Stimulated activated naive B cell treated with anti-CD40 and anti-IgM and Interleukin-4, amounts not matched to agents 10 μg/mL and 1 μg/mL and 100 μg/mL, for 72 hours (primary cell): ENCODE data around the gene INPP5B.

Source experiments
- ATAC-seq, 2 donors: fragments of 150-1000 bp; cut with Tn5 transposase; replicated peaks; 2 replicates each; pipeline ENCODE4 v1.10.0; 2021; ENCODE audit warnings: moderate library complexity in 1 of 2
- DNase-seq: peaks from one replicate; pipeline ENCODE4 v3.0.0; 2021
- H3K27ac Mint-ChIP-seq: one replicate; pipeline ENCODE4 v1.8.0; 2022; ENCODE audit warnings: mild to moderate bottlenecking, mixed read lengths
- H3K27me3 Mint-ChIP-seq, 2 donors: one replicate each; pipeline ENCODE4 v1.8.0; 2022; ENCODE audit warnings: mixed read lengths in 2 of 2
- H3K36me3 Mint-ChIP-seq, 2 donors: one replicate each; pipeline ENCODE4 v1.8.0; 2022; ENCODE audit warnings: mixed read lengths in 2 of 2, mild to moderate bottlenecking in 1 of 2
- H3K4me1 Mint-ChIP-seq, 2 donors: one replicate each; pipeline ENCODE4 v1.8.0; 2022; ENCODE audit warnings: mixed read lengths in 2 of 2, mild to moderate bottlenecking in 1 of 2
- H3K4me3 Mint-ChIP-seq, 2 donors: one replicate each; pipeline ENCODE4 v1.8.0; 2022; ENCODE audit warnings: mild to moderate bottlenecking in 2 of 2, mixed read lengths in 2 of 2, moderate library complexity in 1 of 2
- H3K9me3 Mint-ChIP-seq, 2 donors: one replicate each; pipeline ENCODE4 v1.8.0; 2022; ENCODE audit warnings: mixed read lengths in 2 of 2, mild to moderate bottlenecking in 1 of 2

Gene INPP5B

GRCh38 chr1:37845049-37845646, 101.7 kb downstream of the INPP5B start:
- peaks cover 26 to 49% of the 10 kb centered on the region in 2 donors for H3K4me1 Mint-ChIP-seq
- H3K27me3 Mint-ChIP-seq: no peaks in the 10 kb centered on the region
- ATAC-seq: no peak
- no peak overlapping the region for H3K4me3 Mint-ChIP-seq
- H3K27ac Mint-ChIP-seq: peak overlapping the region; percentile 85
- H3K9me3 Mint-ChIP-seq: no peaks in the 10 kb centered on the region
- no peak for DNase-seq
- H3K36me3 Mint-ChIP-seq: peaks cover 28 to 38% of the 10 kb centered on the region in 2 donors

GRCh38 chr1:37844536-37844935, 102.3 kb downstream of the INPP5B start:
- H3K27me3 Mint-ChIP-seq: no peaks in the 10 kb centered on the region
- DNase-seq (no peak), ATAC-seq (no peak)
- H3K9me3 Mint-ChIP-seq: no peaks in the 10 kb centered on the region
- no peak overlapping the region for H3K27ac Mint-ChIP-seq
- no peak overlapping the region for H3K4me3 Mint-ChIP-seq
- peaks cover 26 to 49% of the 10 kb centered on the region in 2 donors for H3K4me1 Mint-ChIP-seq
- H3K36me3 Mint-ChIP-seq: peaks cover 34 to 43% of the 10 kb centered on the region in 2 donors

- Mint-ChIP-seq H3K27ac (no peak overlapping the region), H3K4me3 (no peak overlapping the region), H3K9me3 (no peaks in the 10 kb centered on the region), H3K36me3 (peaks cover 37 to 57% of the 10 kb centered on the region in 2 donors), H3K27me3 (no peaks in the 10 kb centered on the region), H3K4me1 (peaks cover 19 to 38% of the 10 kb centered on the region in 2 donors)
- DNase-seq (no peak), ATAC-seq (no peak)
Observed at GRCh38 chr1:37841652-37842051, 105.2 kb downstream of the INPP5B start.

- H3K36me3 Mint-ChIP-seq: peaks cover 40 to 57% of the 10 kb centered on the region in 2 donors
- ATAC-seq (no peak), DNase-seq (no peak)
- H3K4me1 Mint-ChIP-seq: peaks cover 16 to 33% of the 10 kb centered on the region in 2 donors
- H3K4me3 Mint-ChIP-seq: no peak overlapping the region
- H3K27me3 Mint-ChIP-seq: no peaks in the 10 kb centered on the region
- no peak overlapping the region for H3K27ac Mint-ChIP-seq
- no peaks in the 10 kb centered on the region for H3K9me3 Mint-ChIP-seq
Observed at GRCh38 chr1:37840711-37841110, 106.1 kb downstream of the INPP5B start.

- no peaks in the 10 kb centered on the region for H3K27me3 Mint-ChIP-seq
- H3K9me3 Mint-ChIP-seq: no peaks in the 10 kb centered on the region
- no peak for DNase-seq
- no peak overlapping the region for H3K4me3 Mint-ChIP-seq
- H3K36me3 Mint-ChIP-seq: peaks cover 41 to 54% of the 10 kb centered on the region in 2 donors
- no peak overlapping the region for H3K27ac Mint-ChIP-seq
- peaks cover 12 to 25% of the 10 kb centered on the region in 2 donors for H3K4me1 Mint-ChIP-seq
- ATAC-seq: no peak
Observed at GRCh38 chr1:37839676-37840075, 107.2 kb downstream of the INPP5B start.

GRCh38 chr1:37836788-37837187, 110.1 kb downstream of the INPP5B start:
- ATAC-seq (no peak), DNase-seq (no peak)
- Mint-ChIP-seq H3K4me3 (no peak overlapping the region), H3K27ac (no peak overlapping the region), H3K9me3 (no peaks in the 10 kb centered on the region), H3K36me3 (peaks cover 39 to 48% of the 10 kb centered on the region in 2 donors), H3K27me3 (no peaks in the 10 kb centered on the region), H3K4me1 (peaks cover 1 to 3% of the 10 kb centered on the region in 2 donors)

- no peaks in the 10 kb centered on the region for H3K9me3 Mint-ChIP-seq
- H3K27me3 Mint-ChIP-seq: no peaks in the 10 kb centered on the region
- ATAC-seq (no peak), DNase-seq (no peak)
- H3K4me3 Mint-ChIP-seq: no peak overlapping the region
- H3K27ac Mint-ChIP-seq: no peak overlapping the region
- peaks cover 27 to 46% of the 10 kb centered on the region in 2 donors for H3K36me3 Mint-ChIP-seq
- no peaks in the 10 kb centered on the region for H3K4me1 Mint-ChIP-seq
Observed at GRCh38 chr1:37831809-37832208, 115.0 kb downstream of the INPP5B start.

GRCh38 chr1:37831109-37831508, 115.7 kb downstream of the INPP5B start:
- DNase-seq: no peak
- Mint-ChIP-seq H3K27ac (no peak overlapping the region), H3K4me1 (peaks cover 0 to 1% of the 10 kb centered on the region in 2 donors), H3K4me3 (no peak overlapping the region), H3K9me3 (no peaks in the 10 kb centered on the region), H3K27me3 (no peaks in the 10 kb centered on the region), H3K36me3 (peaks cover 24 to 53% of the 10 kb centered on the region in 2 donors)
- ATAC-seq: no peak

GRCh38 chr1:37828410-37829074, 118.3 kb downstream of the INPP5B start:
- Mint-ChIP-seq H3K4me3 (no peak overlapping the region), H3K4me1 (peaks cover 10 to 16% of the 10 kb centered on the region in 2 donors), H3K27me3 (no peaks in the 10 kb centered on the region), H3K36me3 (peaks cover 20 to 56% of the 10 kb centered on the region in 2 donors), H3K27ac (no peak overlapping the region), H3K9me3 (no peaks in the 10 kb centered on the region)
- ATAC-seq: no peak
- DNase-seq: no peak

GRCh38 chr1:37825506-37825905, 121.3 kb downstream of the INPP5B start:
- Mint-ChIP-seq H3K36me3 (peaks cover 25 to 54% of the 10 kb centered on the region in 2 donors), H3K4me3 (no peak overlapping the region), H3K27me3 (no peaks in the 10 kb centered on the region), H3K27ac (peak overlapping the region; percentile 69), H3K9me3 (no peaks in the 10 kb centered on the region), H3K4me1 (peaks cover 11 to 20% of the 10 kb centered on the region in 2 donors)
- ATAC-seq (no peak), DNase-seq (no peak)

GRCh38 chr1:37824001-37824400, 122.9 kb downstream of the INPP5B start:
- H3K4me3 Mint-ChIP-seq: no peak overlapping the region

GRCh38 chr1:37822906-37823815, 123.7 kb downstream of the INPP5B start:
- Mint-ChIP-seq H3K36me3 (peaks cover 35 to 57% of the 10 kb centered on the region in 2 donors), H3K9me3 (no peaks in the 10 kb centered on the region), H3K4me3 (no peak overlapping the region), H3K27ac (no peak overlapping the region), H3K27me3 (no peaks in the 10 kb centered on the region), H3K4me1 (peaks cover 16 to 33% of the 10 kb centered on the region in 2 donors)
- DNase-seq (no peak), ATAC-seq (no peak)

More at GRCh38 chr1:37824001-37824400, 122.9 kb downstream of the INPP5B start:
- no peak for ATAC-seq
- peaks cover 16 to 30% of the 10 kb centered on the region in 2 donors for H3K4me1 Mint-ChIP-seq
- H3K9me3 Mint-ChIP-seq: no peaks in the 10 kb centered on the region
- H3K27me3 Mint-ChIP-seq: no peaks in the 10 kb centered on the region
- no peak for DNase-seq
- H3K36me3 Mint-ChIP-seq: peaks cover 34 to 56% of the 10 kb centered on the region in 2 donors
- H3K27ac Mint-ChIP-seq: no peak overlapping the region

- no peak overlapping the region for H3K4me3 Mint-ChIP-seq
- H3K9me3 Mint-ChIP-seq: no peaks in the 10 kb centered on the region
- no peaks in the 10 kb centered on the region for H3K27me3 Mint-ChIP-seq
- no peak for ATAC-seq
- DNase-seq: no peak
- H3K4me1 Mint-ChIP-seq: peaks cover 21 to 39% of the 10 kb centered on the region in 2 donors
- no peak overlapping the region for H3K27ac Mint-ChIP-seq
- H3K36me3 Mint-ChIP-seq: peaks cover 41 to 56% of the 10 kb centered on the region in 2 donors
Observed at GRCh38 chr1:37821481-37821880, 125.4 kb downstream of the INPP5B start.

GRCh38 chr1:37817481-37817880, 129.4 kb downstream of the INPP5B start:
- no peak overlapping the region for H3K27ac Mint-ChIP-seq
- H3K36me3 Mint-ChIP-seq: peaks cover 39 to 61% of the 10 kb centered on the region in 2 donors
- no peaks in the 10 kb centered on the region for H3K9me3 Mint-ChIP-seq
- DNase-seq: no peak
- ATAC-seq: no peak
- peaks cover 13 to 31% of the 10 kb centered on the region in 2 donors for H3K4me1 Mint-ChIP-seq
- no peak overlapping the region for H3K4me3 Mint-ChIP-seq
- no peaks in the 10 kb centered on the region for H3K27me3 Mint-ChIP-seq
